NB4 (cell line): ENCODE results near the gene FAU.

Source experiments
- DNase-seq: peaks from one replicate; pipeline ENCODE4 v3.0.0; 2010; ENCODE audit warnings: low read depth
- H3K4me3 ChIP-seq: one replicate; pipeline ENCODE4 v1.5.1; 2011; ENCODE audit warnings: mild to moderate bottlenecking, low read depth, low read length, moderate library complexity
- CTCF ChIP-seq: IDR thresholded peaks from one replicate; pipeline ENCODE4 v1.5.1; 2012; ENCODE audit warnings: low read depth, low read length
- MAX ChIP-seq: IDR thresholded peaks from 2 replicates; pipeline ENCODE4 v1.6.1; 2011; ENCODE audit warnings: low read depth, low read length
- MYC ChIP-seq: IDR thresholded peaks from 2 replicates; pipeline ENCODE4 v1.6.1; 2011; ENCODE audit warnings: low read depth, low read length
- POLR2A ChIP-seq: IDR thresholded peaks from 2 replicates; pipeline ENCODE4 v1.6.1; 2011; ENCODE audit warnings: mild to moderate bottlenecking; ENCODE audit not compliant: insufficient read length; ENCODE audit errors: extremely low read depth

The FAU gene

GRCh38 chr11:65089621-65090020, 32.3 kb downstream of the FAU start:
- DNase-seq, result no peak
- no peak overlapping the region for H3K4me3 ChIP-seq

GRCh38 chr11:65087827-65088226, 34.1 kb downstream of the FAU start:
- TF ChIP-seq MAX (no peak), POLR2A (no peak), MYC (no peak), CTCF (no peak)
- no peak for DNase-seq
- H3K4me3 ChIP-seq, result no peak overlapping the region

More at GRCh38 chr11:65089621-65090020, 32.3 kb downstream of the FAU start:
- TF ChIP-seq POLR2A, result no peak
- TF ChIP-seq MAX, result no peak
- TF ChIP-seq CTCF, result no peak
- TF ChIP-seq MYC, result no peak

- no peak for DNase-seq
- TF ChIP-seq MAX, result no peak
- no peak overlapping the region for H3K4me3 ChIP-seq
These were observed 34.7 kb downstream of the FAU start for GRCh38 chr11:65087216-65087615.

- DNase-seq, result no peak
- no peak overlapping the region for H3K4me3 ChIP-seq
- TF ChIP-seq MAX, result no peak
- TF ChIP-seq MYC, result no peak
- no peak for TF ChIP-seq CTCF
- TF ChIP-seq POLR2A, result no peak
These were observed 35.1 kb downstream of the FAU start for GRCh38 chr11:65086809-65087208.

GRCh38 chr11:65085446-65085845, 36.5 kb downstream of the FAU start:
- no peak for TF ChIP-seq POLR2A
- no peak for DNase-seq
- H3K4me3 ChIP-seq, result no peak overlapping the region

- H3K4me3 ChIP-seq, result peak overlapping the region; percentile 96
- DNase-seq, result no peak
- TF ChIP-seq MAX (no peak), MYC (no peak), CTCF (no peak), POLR2A (no peak)
These were observed 37.1 kb downstream of the FAU start for GRCh38 chr11:65084598-65085375.
